Renal pelvis (tissue), 4 donors: Measurements from ENCODE around the gene NAP1L4. TPM values are rescaled to one million over a fixed set of nuclear protein-coding genes. Genes with fewer than 3 reads are reported as not detected.
"Not testable (repeated sequence)": the region's sequence is repeated elsewhere in the genome, so short reads cannot be mapped to it uniquely, and the experiment has no call there.

Experiments used
- DNase-seq: peaks from one replicate; pipeline ENCODE4 v3.0.0-alpha.2; 2013
- polyA plus RNA-seq, 3 donors: library from polyadenylated mRNA; unstranded; fragments of 120-200 nt; gene quantifications; one replicate each; pipeline ENCODE4 v1.2.1, GENCODE V29; 2013; ENCODE audit not compliant: insufficient read length in 3 of 3

Gene NAP1L4
- polyA plus RNA-seq, 3 donors = 175 to 224 (median 186) TPM

DNA sequence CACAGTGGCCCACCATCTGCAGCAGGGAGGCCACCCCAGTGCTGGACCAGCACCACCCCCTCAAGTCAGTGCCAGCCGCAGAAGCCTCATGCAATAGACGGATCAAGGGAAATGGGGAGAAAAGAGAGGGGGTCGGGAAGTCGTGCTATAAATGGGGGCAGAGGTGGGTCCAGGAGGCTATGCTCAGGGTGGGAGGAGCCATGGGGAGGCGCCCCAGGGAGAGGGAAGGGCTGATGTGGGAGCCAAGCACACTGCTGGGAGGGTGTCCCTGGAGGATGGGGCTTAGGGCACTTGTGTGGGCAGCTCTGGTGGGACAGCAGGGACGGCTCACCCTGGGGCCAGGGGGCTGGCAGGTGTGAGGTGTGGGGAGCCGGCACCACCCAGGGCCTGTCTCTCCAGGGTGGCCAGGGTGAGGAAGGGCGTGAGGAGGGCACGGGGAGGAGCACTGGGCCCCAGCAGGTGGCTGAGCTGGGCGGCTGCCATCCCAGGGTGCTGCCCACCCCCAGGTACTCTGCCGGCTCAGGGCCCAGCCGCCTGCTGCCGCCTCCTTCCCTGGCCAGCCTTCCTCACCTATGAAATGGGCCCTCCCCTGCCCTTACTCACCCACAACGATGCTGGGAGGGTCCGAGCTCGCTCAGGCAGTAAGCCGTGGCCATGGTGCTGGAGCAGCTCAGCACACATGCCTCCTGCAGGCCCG lies 80.9 kb downstream of the NAP1L4 start:
- DNase-seq = no peak

DNA sequence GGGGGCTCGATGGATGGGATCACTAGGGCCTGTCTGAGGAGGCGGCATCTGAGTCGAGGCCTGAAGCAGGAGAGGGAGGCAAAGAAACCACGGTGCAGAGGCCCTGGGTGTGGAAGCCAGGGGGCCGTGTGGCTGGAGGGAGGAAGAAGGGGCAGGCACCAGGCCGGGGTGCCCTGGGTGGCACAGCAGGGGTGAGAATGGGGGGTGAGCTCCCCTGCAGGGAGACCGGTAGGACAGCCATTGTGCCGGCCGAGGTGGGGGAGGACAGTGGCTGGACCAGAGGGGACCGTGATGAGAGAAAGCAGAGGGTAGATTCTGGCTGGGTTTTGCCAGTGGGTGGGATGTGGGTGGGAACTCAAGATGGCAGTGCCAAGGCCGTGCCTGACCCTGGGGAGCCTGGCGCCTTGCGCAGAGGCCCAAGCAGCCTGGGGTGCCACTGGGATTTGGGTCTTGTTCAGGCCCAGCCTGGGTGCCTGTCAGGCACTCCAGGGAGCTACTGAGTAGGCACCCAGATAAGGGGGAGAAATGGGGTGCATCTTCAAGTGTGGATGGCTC lies 81.7 kb downstream of the NAP1L4 start:
- DNase-seq = no peak

DNA sequence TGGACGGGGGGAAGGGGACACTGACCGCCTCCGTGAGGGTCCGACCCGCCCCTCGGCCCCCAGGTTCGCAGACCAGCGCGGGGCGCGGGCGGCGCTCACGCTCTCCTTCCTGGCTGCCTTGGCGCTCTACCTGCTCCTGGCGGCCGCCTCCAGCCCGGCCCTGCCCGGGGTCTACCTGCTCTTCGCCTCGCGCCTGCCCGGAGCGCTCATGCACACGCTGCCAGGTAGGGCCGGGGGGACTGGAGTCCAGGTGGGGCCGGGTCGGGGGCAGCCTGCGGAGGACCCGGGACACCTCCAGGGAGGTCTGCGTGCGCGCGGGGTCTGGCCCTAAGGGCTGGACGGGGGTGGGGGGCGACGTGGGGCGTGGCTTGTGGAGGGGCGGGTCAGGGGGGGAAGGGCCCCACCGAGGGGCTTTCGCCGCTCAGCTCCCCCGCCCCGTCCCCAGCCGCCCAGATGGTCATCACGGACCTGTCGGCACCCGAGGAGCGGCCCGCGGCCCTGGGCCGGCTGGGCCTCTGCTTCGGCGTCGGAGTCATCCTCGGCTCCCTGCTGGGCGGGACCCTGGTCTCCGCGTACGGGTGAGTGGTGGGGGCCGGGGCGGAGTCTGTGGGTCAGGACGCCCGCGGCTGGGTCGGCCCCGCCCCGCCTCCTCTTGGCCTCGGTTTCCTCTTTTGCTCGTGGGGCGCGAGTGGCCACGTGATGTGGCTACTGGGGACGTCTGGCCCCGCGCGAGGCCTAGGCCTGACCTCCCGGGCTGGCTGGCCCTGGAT lies 82.8 kb downstream of the NAP1L4 start:
- no peak for DNase-seq

DNA sequence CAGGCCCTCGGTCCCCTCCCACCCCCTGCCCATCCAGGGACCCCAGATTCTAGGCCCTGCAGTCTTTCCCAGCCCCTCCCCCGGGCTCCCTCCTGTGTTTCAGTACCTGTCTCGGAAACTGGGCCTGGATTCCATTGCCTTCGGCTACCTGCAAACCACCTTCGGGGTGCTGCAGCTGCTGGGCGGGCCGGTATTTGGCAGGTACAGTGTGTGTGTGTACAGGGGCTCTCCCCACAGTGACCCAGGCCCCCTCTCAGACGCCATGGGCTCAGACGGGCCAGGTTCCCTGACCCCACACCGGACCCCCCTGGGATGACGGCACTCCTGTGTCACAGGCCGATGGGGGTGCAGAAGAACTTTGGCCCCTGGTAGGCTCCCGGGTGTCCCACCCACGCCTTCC lies 84.0 kb downstream of the NAP1L4 start:
- DNase-seq = no peak

DNA sequence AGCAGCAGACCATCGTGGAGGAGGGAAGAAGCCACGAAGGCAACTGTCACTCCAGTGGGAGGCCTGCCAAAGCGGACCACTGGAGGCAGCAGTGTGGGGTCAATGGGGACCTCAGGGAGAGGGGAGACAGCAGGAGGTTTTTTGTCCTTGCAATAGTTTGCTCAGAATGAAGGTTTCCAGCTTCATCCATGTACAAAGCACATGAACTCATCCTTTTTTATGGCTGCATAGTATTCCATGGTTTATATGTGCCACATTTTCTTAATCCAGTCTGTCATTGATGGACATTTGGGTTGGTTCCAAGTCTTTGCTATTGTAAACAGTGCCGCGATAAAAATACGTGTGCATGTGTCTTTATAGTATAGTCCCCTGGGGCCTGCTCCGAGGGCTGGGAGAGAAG lies 86.8 kb downstream of the NAP1L4 start:
- DNase-seq = not testable (repeated sequence)

DNA sequence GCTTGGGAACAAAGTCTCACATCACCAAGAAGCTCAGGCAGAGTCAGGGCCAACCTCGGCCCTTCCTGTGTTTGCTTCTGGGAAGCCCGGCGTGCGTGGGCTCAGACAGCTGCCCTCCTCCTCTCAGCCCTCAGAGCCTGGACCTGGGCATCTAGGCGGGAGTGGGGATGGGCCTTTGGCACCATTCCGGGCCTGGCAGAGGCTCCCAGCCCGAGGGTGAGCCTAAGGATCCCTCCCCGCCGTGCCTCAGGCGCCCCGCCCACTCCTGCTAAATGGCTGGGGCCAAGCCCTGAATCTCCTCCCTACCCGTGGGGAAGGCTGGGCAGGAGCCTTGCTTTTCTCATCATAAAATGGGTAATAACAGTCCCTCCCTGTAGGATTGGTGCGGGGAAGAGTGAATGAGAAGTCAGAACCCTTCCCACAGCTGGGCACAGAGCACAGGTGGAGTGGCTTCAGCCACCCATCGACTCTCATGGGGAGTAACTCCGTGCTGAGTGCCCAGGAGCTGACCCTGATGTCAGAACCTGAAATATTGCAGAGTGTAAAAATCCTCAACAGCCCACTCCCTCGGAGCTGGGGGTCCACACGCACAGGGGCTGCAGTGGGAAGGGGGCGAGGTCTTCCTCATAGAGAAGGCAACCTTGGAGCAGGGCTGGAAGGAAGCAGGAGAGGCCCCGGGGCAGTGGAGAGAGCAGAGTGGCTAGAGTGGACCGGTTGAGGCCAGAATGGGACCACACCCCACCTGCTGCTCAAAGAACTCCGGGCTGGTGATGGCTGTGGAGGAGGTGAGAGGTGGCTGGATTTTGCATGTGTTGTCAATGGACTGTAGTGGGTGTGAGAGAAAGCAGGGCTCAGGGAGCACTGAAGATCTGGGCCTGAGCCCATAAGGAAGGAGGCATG lies 87.7 kb downstream of the NAP1L4 start:
- no peak for DNase-seq

DNA sequence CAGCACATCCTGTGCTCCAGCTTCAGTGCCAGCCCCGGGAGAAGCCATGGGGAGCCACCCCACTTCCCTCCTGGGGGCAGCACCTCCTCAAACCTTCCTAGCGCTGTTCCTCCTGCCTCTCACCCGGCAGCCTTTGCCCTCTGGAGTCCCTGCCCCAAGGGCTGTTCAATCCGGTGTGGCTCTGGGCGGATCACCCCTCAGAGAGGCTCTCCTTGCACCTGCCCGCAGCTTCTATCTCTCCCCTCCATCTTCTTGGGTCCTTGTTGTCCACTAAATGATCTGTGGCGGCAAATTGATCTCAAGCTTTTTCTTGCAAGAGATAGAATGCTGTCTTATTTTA lies 88.5 kb downstream of the NAP1L4 start:
- no peak for DNase-seq

DNA sequence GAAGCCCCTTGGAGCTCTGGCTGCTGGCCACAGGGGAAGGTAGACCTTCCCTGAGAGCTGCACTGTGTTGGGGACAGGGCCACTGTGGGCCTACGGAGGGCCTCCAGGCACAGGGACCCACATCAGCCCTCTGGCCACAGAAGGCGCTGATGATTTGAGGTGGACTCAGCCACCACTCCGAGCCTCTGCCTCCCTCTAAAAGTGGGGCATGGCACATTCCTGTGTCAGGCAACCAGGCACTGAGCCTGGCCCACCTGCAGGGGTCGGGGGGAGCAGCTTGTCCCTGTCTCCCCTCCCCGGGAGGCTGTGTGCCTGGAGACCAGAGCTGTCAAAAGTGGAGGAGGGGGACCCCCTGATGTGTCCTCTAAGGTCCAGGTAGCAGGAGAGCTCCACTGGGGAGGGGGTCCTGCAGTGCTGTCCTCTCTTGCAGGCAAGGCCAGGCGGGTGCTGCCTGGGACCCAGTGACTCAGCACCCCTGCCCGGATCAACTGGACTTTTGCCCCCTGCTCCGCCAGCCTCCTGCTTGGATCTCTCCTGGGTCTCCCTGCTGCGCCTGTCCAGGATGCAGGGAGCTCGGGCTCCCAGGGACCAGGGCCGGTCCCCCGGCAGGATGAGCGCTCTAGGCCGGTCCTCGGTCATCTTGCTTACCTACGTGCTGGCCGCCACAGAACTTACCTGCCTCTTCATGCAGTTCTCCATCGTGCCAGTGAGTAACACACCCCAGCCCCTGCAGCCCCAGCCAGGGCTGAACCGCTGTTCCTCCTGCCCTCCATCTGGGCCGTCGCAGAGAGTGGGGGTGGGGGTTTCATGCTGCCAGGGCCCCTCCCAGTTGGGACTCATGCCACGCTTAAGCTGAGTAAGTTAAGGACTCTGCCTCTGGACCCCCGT lies 89.1 kb downstream of the NAP1L4 start:
- no peak for DNase-seq

DNA sequence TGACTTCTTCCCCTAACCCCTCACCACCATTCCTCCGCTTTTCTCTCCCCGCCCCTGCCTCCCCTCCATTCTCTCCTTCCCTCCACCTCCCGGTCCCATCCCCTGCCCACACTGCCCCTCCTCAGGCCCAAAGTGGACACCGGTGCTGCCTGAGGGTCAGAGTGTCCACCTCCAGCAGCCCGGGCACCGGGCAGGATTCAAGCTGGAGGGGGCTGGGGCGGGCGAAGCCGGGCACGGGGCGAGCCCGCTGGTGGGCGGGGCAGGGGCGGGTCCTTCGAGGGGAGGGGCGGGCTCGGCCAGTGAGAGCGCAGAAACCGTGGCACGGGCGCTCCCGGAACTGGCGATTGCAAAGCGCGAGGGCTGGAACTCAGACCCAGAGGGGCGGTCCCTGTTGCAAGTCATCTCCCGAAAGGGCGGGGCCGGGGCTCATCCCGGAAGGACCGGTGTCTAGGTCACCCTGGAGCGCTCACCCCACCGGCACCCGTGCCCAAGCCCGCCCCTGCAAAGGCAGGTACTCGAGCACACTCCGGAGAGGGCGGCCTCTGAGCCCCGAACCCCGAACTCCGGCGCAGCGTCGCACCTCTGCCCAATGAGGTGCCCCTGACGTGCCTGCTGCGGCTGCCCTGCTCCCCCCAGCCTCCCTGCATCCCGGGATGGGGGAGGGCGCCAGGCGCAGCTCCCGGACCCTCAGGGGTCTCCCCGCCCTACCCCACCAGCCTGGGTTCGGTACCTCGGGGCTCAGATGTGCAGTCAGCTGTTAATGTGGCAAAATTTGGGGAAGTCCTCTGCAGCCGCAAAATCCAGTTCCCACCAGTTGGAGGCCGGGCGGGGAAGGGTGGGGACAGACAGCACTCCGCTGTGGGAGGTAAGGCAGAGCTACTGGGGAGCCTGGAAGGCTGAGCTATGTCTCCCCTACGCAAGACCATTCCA lies 90.0 kb downstream of the NAP1L4 start:
- peak; percentile 77 for DNase-seq

DNA sequence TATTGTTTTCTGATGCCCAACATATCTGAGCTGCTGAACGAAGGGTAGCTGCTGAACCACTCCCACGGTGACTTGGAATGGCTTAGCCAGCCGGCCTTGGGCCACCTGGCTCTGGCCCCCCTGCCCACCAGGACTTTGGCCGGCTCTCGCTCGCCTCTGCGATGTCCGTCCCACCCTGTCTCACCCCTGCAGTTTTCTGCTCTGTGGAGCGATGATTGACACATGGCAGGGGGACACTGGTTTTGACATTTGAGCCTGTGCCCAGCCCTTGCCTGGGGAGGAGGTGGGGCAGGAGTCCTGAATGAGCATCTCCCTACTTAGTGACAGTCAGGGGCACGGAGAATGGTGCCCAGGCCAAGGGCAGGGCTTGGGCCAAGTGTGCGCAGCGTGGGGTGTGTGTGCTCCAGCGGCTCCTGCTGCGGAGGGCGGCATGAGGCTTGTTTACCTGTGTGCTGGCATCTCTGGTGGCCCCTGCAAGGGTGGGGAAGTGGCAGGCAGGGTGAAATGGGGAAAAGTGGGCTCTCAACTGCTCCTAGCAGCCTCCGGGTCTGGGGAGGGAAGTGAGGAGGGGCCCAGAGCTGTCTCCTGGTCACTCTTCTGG lies 90.8 kb downstream of the NAP1L4 start:
- DNase-seq = no peak

DNA sequence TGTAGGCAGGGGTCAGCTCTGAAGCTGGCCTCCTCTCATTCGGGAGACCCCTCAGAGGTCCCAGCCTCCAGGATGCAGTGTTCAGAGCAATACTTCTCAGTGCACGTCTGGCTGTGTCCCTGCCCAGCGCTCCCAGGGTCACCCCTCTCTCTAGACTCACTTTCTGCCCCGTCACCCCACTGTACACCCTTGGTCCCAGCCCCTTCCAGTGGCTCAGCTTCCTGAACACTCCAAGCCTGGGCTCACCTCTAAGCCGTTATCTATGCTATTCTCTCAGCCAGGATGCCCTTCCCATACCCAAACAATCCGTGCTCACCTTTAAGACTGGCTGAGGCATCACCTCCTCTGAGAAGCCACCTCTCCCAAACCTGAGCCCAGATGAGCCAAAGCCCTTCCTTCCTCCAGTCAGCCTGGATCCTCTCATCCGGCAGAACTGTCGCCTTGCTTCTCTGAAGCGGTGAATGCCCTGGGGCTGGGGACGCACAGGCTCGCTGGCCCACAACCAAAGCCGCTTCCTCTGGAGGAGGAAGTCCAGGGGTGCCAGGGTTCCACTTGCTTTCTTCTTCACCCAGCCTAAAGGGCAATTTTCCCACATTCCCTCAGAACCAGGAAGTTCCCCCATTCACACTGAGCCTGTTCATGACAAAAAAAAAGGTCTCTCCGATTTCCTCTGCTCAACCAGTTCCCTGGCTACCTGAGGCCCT lies 92.9 kb downstream of the NAP1L4 start:
- no peak for DNase-seq

DNA sequence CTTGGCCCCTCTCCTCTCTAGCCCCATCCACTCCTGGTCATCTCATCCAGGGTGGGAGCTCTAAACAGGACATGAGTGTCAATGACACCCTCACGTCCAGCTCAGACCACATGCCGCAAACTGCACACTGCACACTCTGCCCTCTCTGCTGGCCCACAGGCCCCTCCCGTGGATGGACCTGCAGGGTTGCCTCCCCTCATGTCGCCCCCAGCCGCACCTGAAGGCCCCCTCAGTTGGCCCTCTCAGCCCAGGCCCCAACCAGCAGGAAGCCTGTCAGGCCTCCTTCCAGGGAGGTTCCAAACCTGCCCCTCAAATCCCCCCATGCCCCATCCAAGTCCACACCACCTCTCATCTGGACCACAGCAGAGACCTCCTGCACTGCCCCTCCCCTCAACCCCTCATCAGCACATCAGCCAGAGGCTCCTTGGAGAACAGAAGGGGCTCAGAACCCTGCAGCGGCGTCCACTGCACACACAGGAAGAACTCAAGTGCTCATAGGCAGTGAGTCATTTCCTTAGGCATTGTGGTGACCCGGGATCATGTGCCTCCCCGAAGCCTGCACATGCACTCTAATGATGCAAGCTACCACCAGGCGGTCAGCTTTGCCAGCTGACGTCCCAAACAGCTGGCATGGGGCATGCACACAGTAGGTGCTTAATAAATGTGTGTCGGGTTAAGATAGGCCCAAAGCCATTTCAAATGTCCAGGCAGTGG lies 93.6 kb downstream of the NAP1L4 start:
- no peak for DNase-seq

DNA sequence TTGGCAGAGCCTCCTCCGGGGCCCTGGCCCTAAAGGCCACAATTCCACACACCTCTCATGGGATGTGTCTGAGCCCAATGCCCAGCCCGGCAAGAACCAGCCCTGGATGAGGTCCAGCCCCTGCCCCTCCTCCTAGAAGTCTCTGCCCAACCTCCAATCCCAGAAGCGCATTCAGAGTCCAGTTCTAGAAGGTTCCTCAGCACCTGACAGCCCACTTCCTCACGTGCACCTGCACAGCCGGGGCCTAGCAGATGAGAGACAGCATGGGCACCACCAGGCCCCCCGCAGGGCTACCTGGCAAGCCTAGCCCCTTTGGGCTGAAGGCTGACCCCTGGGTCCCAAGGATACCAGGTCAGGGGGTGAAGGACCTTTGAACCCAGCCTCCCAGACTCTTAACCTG lies 95.1 kb downstream of the NAP1L4 start:
- no peak for DNase-seq

DNA sequence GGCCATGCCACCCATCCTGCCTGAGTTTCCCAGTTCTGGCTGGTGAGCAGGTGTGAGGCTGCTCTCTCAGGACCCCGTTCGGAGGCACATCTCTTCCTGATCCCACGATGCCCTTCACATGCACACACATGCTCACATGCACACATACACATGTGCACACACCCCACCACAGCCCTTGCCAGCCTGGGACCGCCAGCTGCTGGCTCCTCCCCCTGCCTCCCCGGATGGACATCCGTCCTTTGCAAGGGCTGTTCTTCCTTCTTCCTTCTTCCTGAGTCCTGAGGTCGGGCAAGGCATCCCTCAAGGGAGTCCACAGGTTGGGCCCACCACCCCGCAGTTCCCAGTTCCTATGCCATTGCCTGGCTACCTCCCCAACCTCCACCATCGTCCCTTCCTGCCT lies 96.1 kb downstream of the NAP1L4 start:
- no peak for DNase-seq
